Karpas-422 (cell line): ENCODE results near the gene MBD3L2. TPM values are rescaled to one million over a fixed set of nuclear protein-coding genes. Genes with fewer than 3 reads are reported as not detected.

Experiments used
- DNase-seq: peaks from one replicate; pipeline ENCODE4 v3.0.0-alpha.2; 2015
- H2AFZ ChIP-seq: fragments of 200-600 bp; sonication (generic); 2 replicates; pipeline ENCODE4 v1.6.1; 2014; ENCODE audit warnings: antibody characterized with exemption, low read length, mixed read lengths
- H3K27ac ChIP-seq: fragments of 200-600 bp; sonication (generic); 2 replicates; pipeline ENCODE4 v1.5.1; 2014; ENCODE audit warnings: mild to moderate bottlenecking, low read length, moderate library complexity
- H3K27me3 ChIP-seq: fragments of 200-600 bp; sonication (generic); 2 replicates; pipeline ENCODE4 v1.6.1; 2014; ENCODE audit warnings: low read length, mixed read lengths
- H3K36me3 ChIP-seq: fragments of 200-600 bp; sonication (generic); 2 replicates; pipeline ENCODE4 v1.6.1; 2014; ENCODE audit warnings: low read length, mixed read lengths; ENCODE audit not compliant: insufficient read depth
- H3K4me1 ChIP-seq: fragments of 200-600 bp; sonication (generic); 2 replicates; pipeline ENCODE4 v1.6.1; 2014; ENCODE audit warnings: mild to moderate bottlenecking, low read length, mixed read lengths
- H3K4me2 ChIP-seq: fragments of 200-600 bp; sonication (generic); 2 replicates; pipeline ENCODE4 v1.6.1; 2014; ENCODE audit warnings: low read length, low read depth, mild to moderate bottlenecking; ENCODE audit not compliant: poor library complexity, severe bottlenecking
- H3K4me3 ChIP-seq: fragments of 200-600 bp; sonication (generic); 2 replicates; pipeline ENCODE4 v1.5.1; 2014; ENCODE audit warnings: mild to moderate bottlenecking, antibody characterized with exemption, low read length, mixed read lengths
- H3K79me2 ChIP-seq: fragments of 200-600 bp; sonication (generic); 2 replicates; pipeline ENCODE4 v1.6.1; 2014; ENCODE audit warnings: mild to moderate bottlenecking, low read length, mixed read lengths
- H3K9ac ChIP-seq: fragments of 200-600 bp; sonication (generic); 2 replicates; pipeline ENCODE4 v1.6.0; 2014; ENCODE audit warnings: low read length
- H3K9me2 ChIP-seq: fragments of 200-600 bp; sonication (generic), shearing (Covaris generic); replicated peaks from 2 replicates; pipeline ENCODE4 v1.6.0; 2014; ENCODE audit warnings: mild to moderate bottlenecking, low read length, moderate library complexity; ENCODE audit not compliant: insufficient read depth
- H3K9me3 ChIP-seq: fragments of 300-700, 200-600 bp; sonication (generic); 2 replicates; pipeline ENCODE4 v1.6.1; 2014; ENCODE audit warnings: low read length, mixed read lengths
- H4K20me1 ChIP-seq: fragments of 200-600 bp; sonication (generic); 2 replicates; pipeline ENCODE4 v1.6.1; 2014; ENCODE audit warnings: mild to moderate bottlenecking, antibody characterized with exemption, low read length, low read depth; ENCODE audit not compliant: insufficient read depth
- total RNA-seq: library from RNA; depleted of rRNA; stranded (reverse); fragments of >200 nt; shearing (Covaris generic); gene quantifications from 2 replicates; pipeline ENCODE4 v1.2.3, GENCODE V29; 2014; ENCODE audit warnings: low replicate concordance

MBD3L2 gene
- total RNA-seq, 1 experiment from 2014 or later = not detected

- no peak overlapping the region for H2AFZ ChIP-seq
- peaks cover 14% of the 10 kb centered on the region for H3K36me3 ChIP-seq
- DNase-seq = no peak
- peaks cover 4% of the 10 kb centered on the region; the same call in 1 of the 2 replicates for H3K9me3 ChIP-seq
- no peaks in the 10 kb centered on the region for H3K9me2 ChIP-seq
- peaks cover 6% of the 10 kb centered on the region for H3K4me1 ChIP-seq
- H3K9ac ChIP-seq = no peak overlapping the region
- H3K27ac ChIP-seq = no peak overlapping the region
- no peaks in the 10 kb centered on the region for H3K27me3 ChIP-seq
- H3K79me2 ChIP-seq = peaks cover 20% of the 10 kb centered on the region
- no peak overlapping the region for H3K4me2 ChIP-seq
- no peaks in the 10 kb centered on the region for H4K20me1 ChIP-seq
- H3K4me3 ChIP-seq = no peak overlapping the region
These were observed 18.6 kb downstream of the MBD3L2 start for GRCh38 chr19:7067716-7068115.

DNA sequence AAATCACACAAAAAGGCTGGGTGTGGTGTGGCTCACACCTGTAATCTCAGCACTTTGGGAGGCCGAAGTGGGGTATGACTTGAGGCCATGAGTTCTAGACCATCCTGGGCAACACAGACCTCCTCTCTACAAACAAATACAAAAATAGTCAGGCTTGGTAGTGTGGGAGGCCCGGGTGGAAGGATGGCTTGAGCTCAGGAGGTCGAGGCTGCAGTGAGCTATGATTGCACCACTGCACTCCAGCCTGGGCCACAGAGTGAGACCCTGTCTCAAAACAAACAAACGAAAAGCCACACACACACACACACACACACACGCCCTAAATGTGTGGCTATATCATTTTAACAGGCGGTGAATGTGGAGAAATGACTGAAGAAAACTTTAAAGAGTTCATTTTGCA lies 19.5 kb downstream of the MBD3L2 start:
- Histone ChIP-seq H3K4me2 (peak overlapping the region; percentile 88), H3K9ac (no peak overlapping the region), H2AFZ (peak overlapping the region; percentile 27), H3K9me2 (no peaks in the 10 kb centered on the region), H3K79me2 (peaks cover 20% of the 10 kb centered on the region), H3K36me3 (peaks cover 20% of the 10 kb centered on the region), H4K20me1 (no peaks in the 10 kb centered on the region), H3K4me3 (peak overlapping the region; percentile 13; the same call in 1 of the 2 replicates), H3K27ac (no peak overlapping the region), H3K9me3 (peaks cover 4% of the 10 kb centered on the region; the same call in 1 of the 2 replicates), H3K27me3 (no peaks in the 10 kb centered on the region), H3K4me1 (peaks cover 6% of the 10 kb centered on the region)
- no peak for DNase-seq

DNA sequence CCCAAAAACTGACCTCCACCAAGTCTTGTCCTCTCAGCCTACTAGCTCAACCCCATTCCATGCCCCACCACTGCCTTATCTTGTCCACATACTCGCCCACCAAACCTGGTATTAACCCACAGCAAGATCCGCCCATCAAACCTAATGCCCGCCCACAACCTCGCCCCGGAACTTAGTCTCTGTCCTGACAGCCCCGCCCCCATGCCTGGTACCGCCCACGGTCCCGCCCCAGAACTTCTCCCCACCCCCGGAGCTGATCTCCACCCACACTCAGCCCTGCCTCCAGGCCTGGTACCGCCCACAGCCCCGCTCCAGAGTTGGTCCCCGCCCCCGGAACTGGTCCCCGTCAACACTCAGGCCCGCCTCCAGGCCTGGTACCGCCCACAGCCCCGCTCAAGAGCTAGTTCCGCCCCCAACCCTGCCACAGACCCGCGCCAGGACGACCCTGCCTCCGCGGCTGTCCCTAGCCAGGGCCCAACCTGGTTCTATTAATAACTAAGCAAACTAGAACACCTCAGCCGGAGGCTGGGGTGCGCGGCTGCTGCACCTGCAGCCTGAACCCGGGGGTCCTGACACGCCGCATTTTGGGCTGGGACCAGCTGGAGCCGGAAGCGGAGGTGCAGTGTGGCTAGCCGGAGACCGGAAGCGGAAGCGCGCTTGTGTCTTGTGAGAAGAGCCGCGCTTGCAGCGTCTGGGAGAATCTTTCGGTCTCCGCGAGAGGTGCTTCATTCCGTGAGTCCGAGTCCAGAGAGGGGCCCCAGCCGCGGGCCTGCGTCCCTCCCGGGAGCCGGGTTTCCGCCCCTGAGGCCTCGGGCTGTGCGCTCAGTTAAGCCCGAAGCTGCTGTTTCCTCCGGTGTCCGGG lies 20.2 kb downstream of the MBD3L2 start, which contains the start of gene ZNF557:
Gene ZNF557 (plus strand): TSS at position 662 of the 862 bp plus-strand sequence. CDS start 5,372 bp downstream, outside the sequence.
- H3K9ac ChIP-seq = peak within 1 kb of the TSS; percentile 89
- H3K79me2 ChIP-seq = peaks cover 20% of the 10 kb centered on the region
- no peaks in the 10 kb centered on the region for H3K9me2 ChIP-seq
- H3K36me3 ChIP-seq = peaks cover 23% of the 10 kb centered on the region
- peak; percentile 99 for DNase-seq
- peak within 1 kb of the TSS; percentile 93 for H3K4me3 ChIP-seq
- H4K20me1 ChIP-seq = no peaks in the 10 kb centered on the region
- peak within 1 kb of the TSS; percentile 51 for H3K27ac ChIP-seq
- peaks cover 6% of the 10 kb centered on the region for H3K4me1 ChIP-seq
- H3K4me2 ChIP-seq = peak within 1 kb of the TSS; percentile 88
- peak within 1 kb of the TSS; percentile 95 for H2AFZ ChIP-seq
- no peaks in the 10 kb centered on the region for H3K27me3 ChIP-seq
- H3K9me3 ChIP-seq = peaks cover 4% of the 10 kb centered on the region; the same call in 1 of the 2 replicates

- DNase-seq = no peak
- H2AFZ ChIP-seq = peak overlapping the region; percentile 95
- peak overlapping the region; percentile 89 for H3K9ac ChIP-seq
- peak overlapping the region; percentile 51 for H3K27ac ChIP-seq
- H3K79me2 ChIP-seq = peaks cover 20% of the 10 kb centered on the region
- no peaks in the 10 kb centered on the region for H3K27me3 ChIP-seq
- peaks cover 6% of the 10 kb centered on the region for H3K4me1 ChIP-seq
- peak overlapping the region; percentile 88 for H3K4me2 ChIP-seq
- H3K36me3 ChIP-seq = peaks cover 28% of the 10 kb centered on the region
- no peaks in the 10 kb centered on the region for H3K9me2 ChIP-seq
- peak overlapping the region; percentile 93 for H3K4me3 ChIP-seq
- peaks cover 4% of the 10 kb centered on the region; the same call in 1 of the 2 replicates for H3K9me3 ChIP-seq
- H4K20me1 ChIP-seq = no peaks in the 10 kb centered on the region
These were observed 20.7 kb downstream of the MBD3L2 start for GRCh38 chr19:7069904-7070226.

DNA sequence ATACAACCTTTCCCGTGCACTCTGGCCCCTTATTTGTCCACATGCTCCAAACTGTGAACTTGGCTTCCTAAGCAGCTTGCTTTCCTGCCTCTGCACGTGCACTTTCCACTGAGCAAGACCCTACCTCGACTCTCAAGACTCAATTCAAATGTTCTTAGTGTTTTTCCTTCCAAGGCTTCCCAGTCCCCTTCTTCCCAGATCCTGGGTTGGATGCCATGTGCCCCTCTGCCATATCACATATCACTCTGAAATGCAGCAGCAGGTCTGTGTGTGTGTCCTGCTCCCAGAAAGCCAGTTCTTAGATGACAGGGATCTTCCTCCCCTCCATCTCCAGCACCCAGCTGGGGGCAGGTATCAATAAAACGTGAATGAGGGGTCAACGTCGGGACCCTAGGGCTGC lies 23.4 kb downstream of the MBD3L2 start:
- peaks cover 54% of the 10 kb centered on the region for H3K36me3 ChIP-seq

DNA sequence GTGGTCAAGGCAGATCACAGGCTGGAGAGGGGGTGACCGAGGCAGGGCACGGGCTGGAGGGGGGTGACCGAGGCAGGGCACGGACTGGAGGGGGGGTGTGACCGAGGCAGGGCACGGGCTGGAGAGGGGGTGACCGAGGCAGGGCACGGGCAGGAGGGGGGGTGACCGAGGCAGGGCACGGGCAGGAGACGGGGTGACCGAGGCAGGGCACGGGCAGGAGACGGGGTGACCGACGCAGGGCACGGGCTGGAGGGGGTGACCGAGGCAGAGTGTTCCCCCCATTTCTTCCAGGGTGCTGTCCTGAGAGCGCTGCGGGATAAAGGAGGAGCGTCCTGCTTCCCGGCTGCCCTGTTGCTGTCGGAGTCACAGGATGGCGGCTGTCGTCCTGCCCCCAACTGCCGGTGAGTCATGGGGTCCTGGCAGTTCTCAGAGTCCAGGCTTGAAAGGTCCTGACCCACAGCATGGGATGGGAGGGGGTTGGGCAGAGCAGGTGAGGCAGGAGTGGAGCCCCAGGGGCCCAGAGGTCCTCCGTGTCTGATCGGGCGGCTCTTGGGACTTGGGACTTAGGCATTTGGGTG lies 25.7 kb downstream of the MBD3L2 start:
- peaks cover 22% of the 10 kb centered on the region for H3K9me3 ChIP-seq
- H2AFZ ChIP-seq = no peak overlapping the region
- peaks cover 24% of the 10 kb centered on the region for H3K79me2 ChIP-seq
- H3K4me2 ChIP-seq = no peak overlapping the region
- no peak overlapping the region for H3K4me3 ChIP-seq
- peaks cover 75% of the 10 kb centered on the region for H3K36me3 ChIP-seq
- no peak overlapping the region for H3K27ac ChIP-seq
- peaks cover 6% of the 10 kb centered on the region for H3K4me1 ChIP-seq
- H3K27me3 ChIP-seq = no peaks in the 10 kb centered on the region
- no peaks in the 10 kb centered on the region for H3K9me2 ChIP-seq
- no peaks in the 10 kb centered on the region for H4K20me1 ChIP-seq
- DNase-seq = no peak
- no peak overlapping the region for H3K9ac ChIP-seq

More for the DNA sequence above, 23.4 kb downstream of the MBD3L2 start:
- no peak overlapping the region for H3K9ac ChIP-seq
- peaks cover 13% of the 10 kb centered on the region for H3K9me3 ChIP-seq
- no peaks in the 10 kb centered on the region for H4K20me1 ChIP-seq
- H3K79me2 ChIP-seq = peaks cover 24% of the 10 kb centered on the region
- DNase-seq = peak; percentile 38
- H2AFZ ChIP-seq = no peak overlapping the region
- no peaks in the 10 kb centered on the region for H3K9me2 ChIP-seq
- no peak overlapping the region for H3K4me3 ChIP-seq
- peaks cover 6% of the 10 kb centered on the region for H3K4me1 ChIP-seq
- H3K4me2 ChIP-seq = no peak overlapping the region
- no peak overlapping the region for H3K27ac ChIP-seq
- H3K27me3 ChIP-seq = no peaks in the 10 kb centered on the region

- Histone ChIP-seq H3K4me1 (no peaks in the 10 kb centered on the region), H3K4me2 (no peak overlapping the region), H3K27ac (no peak overlapping the region), H3K79me2 (peaks cover 10% of the 10 kb centered on the region), H3K9me3 (peaks cover 34% of the 10 kb centered on the region), H3K9me2 (no peaks in the 10 kb centered on the region), H3K27me3 (no peaks in the 10 kb centered on the region), H4K20me1 (no peaks in the 10 kb centered on the region), H3K36me3 (peaks cover 83% of the 10 kb centered on the region), H2AFZ (no peak overlapping the region), H3K9ac (no peak overlapping the region), H3K4me3 (no peak overlapping the region)
- DNase-seq = no peak
These were observed 27.0 kb downstream of the MBD3L2 start for GRCh38 chr19:7076151-7076550.

DNA sequence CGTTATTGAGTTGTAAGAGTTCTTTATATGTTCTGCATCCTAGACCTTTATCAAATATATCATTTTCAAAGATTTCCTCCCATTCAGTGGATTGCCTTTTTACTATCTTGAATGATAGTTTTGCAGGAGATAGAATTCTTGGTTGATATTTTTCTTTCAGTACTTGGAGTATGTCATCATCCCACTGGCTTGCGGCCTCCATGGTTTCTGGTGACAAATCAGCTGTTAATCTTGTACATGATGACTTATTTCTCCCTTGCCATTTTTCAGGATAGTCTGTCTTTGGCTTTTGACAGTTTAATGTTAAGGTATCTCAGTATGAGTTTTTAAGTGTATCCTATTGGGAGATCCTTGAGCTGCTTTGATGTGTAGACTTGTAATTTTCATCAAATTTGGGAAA lies 28.9 kb downstream of the MBD3L2 start:
- Histone ChIP-seq H3K4me1 (no peaks in the 10 kb centered on the region), H2AFZ (no peak overlapping the region), H3K9me2 (no peaks in the 10 kb centered on the region), H3K27me3 (no peaks in the 10 kb centered on the region), H3K4me2 (no peak overlapping the region), H3K4me3 (no peak overlapping the region), H3K9ac (no peak overlapping the region), H4K20me1 (no peaks in the 10 kb centered on the region), H3K9me3 (peaks cover 46% of the 10 kb centered on the region), H3K36me3 (peaks cover 91% of the 10 kb centered on the region), H3K27ac (no peak overlapping the region), H3K79me2 (0 out of 2 replicates have a peak, but pooled peaks cover 7% of the 10 kb centered on the region)
- DNase-seq = no peak
